IPS-NIHi7 (cell line): ENCODE data around the gene TTC23L.

Experiments
- DNase-seq: peaks from one replicate; pipeline ENCODE4 v3.0.0; 2012; ENCODE audit warnings: mixed read lengths; ENCODE audit errors: extremely low spot score

The TTC23L gene

DNA sequence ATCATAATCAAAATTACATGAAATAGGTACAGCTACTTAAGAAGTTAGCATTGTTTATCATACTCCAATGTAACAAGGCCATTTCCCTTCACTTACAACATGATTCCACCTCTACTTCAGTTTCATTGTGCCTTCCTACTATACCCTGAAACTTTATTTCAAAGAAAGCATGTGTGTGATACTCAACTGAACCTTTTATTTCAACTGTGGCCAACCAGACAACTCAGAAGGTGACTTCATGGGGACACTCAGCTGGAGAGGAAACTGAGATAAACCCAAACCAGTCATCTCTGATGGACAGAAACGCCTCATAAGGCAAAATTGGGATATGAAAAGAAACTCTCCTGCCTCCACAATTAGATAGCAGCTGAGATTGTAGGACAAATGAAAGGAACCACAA lies 5.9 kb upstream of the TTC23L start:
- DNase-seq = no peak

DNA sequence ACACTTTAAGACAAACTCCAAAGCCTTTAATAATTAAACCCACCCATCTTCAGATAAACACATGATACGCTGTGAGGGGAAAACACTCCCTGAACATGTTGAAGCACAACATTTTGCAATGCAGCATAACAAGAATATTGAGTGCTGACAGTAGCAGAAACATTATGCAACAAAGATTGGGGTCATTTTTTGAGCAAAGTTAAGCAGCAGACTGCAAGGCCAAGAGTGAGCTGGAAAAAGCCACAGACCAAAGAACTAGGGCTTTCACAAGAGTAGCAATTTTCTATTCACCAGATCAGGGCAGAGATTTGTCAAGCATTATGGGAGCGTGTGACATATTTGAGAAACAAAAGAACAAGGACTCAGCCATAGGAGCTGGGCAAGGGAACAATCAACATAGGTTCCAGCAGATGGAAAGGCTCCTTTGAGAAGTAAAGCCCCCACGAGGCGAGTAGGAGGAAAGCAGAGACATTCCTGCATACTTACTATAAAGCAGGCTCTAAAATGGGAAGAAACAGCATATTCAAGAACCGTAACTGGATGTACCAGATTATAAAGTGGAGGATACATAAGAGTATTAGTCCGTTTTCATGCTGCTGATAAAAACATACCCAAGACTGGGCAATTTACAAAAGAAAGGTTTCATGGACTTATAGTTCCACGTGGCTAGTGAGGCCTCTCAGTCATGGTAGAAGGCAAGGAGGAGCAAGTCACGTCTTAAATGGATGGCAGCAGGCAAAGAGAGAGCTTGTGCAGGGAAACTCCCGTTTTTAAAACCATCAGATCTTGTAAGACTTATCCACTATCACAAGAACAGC lies 4.8 kb upstream of the TTC23L start:
- no peak for DNase-seq

DNA sequence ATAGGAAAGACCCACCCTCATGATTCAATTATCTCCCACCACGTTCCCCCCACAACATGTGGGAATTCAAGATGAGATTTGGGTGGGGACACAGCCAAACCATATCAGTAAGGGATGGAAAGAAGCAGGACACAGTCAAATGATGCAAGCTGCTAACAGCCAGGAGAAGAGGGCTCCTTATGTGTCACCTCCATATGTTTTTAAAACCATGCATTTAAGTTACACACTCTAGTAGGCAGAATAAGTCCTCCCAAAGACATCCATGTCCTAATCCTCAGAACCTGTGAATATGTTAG lies 4.2 kb upstream of the TTC23L start:
- DNase-seq = no peak

DNA sequence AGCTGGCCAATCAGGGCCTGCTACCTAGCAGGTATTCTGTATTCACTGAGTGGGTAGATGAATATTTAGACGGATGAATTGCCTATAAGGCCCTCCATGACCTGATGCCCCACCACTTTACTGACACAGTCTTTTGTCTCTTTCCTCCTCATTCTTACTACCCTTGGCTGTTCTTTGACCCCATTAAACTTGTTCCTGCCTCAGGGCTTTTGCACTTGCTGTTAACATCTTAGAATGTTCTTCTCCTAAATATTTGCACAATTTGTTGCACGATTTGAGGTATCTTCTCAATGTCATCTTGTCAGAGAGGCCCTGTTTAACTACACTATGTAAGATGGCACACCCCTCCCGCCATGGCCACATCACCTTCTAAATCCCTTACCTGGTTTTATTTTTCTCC lies 3.3 kb upstream of the TTC23L start:
- no peak for DNase-seq

DNA sequence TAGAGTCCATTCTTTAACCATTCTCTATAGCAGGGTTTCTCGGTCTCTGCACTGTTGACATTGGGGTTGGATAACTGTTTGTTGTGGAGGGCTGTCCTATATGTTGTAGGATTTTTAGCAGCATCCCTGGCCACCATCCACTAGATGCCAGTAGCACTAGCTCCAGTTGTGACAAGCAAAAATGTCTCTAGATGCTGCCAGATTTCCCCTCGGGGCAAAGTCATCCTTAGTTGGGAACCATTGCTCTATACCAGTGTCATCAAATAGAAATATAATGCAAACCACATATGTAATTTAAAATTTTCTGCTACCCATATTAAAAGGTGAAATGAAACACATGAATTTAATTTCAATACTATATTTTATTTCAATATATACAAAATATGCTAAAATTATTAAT lies 2.9 kb downstream of the TTC23L start:
- no peak for DNase-seq

DNA sequence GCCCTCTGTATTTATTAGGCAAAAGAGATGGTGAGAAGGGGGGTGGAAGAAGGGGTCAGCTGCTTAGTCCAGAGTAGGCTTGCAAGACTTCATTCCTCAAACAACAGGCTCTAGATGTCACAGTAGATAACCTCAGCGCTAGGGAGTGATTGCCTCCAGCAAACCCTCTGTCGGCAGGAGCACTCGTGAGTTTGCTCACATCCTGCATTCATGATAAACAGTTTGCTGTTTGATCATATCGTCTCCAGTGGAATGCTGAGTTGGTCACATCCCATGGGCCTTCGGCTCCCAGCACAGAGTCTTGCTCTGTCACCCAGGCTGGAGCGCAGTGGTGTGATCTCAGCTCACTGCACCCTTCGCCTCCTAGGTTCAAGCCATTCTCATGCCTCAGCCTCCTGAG lies 3.6 kb downstream of the TTC23L start:
- no peak for DNase-seq

DNA sequence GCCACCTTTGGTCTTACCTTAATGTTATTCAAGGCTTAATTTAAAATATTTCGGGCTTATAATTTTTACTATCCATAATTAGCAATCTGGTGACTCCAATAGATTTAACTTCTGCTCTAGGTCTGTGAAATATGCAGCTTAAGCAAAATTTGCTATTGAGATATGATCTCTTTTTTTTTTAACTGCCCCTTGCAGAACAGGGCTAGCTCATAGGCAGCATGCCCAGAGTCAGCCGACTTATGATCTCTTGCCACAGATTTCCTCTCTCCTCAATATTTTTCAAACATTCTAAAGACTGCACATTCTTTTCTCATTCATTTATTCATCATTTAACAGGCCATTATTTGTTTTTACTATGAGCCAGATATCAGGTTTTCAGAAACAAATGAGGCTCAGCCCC lies 4.5 kb downstream of the TTC23L start:
- no peak for DNase-seq

DNA sequence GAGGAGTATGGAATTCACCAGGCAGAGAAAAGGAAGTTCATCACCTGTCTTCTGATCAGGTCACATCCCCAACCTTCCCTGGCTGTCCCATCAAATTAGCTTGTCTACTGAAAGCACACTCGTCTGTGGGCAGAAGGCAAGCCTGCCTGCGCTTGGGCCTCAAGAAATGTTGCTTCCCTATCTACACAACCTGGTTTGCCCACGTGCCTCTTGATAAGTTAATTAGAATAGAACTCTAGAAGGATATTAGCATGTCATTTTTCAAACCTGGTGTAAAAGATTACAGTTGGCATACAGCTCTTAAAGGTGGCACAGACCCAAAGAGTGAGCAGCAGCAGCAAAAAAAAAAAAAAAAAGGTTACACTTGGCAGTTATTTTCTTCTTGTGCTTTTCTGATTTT lies 5.1 kb downstream of the TTC23L start:
- no peak for DNase-seq

DNA sequence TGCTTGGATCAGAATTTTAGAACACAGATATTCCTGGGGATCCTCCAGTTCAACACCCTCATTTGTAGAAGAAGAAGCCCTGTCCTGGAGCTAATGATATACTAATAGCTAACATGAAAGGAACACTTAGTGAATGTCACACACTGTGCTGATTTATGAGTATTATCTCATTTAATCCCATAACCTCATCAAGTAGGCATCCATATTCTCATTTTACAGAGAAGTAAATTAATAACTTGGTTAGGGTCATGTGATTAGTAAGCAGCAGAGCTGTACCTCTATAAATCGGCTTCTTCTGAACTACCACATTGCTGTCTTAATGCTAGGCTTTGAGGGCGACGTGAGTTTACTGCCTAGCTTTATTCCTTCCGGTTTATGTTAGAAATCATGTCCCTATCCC lies 6.0 kb downstream of the TTC23L start:
- DNase-seq = no peak

DNA sequence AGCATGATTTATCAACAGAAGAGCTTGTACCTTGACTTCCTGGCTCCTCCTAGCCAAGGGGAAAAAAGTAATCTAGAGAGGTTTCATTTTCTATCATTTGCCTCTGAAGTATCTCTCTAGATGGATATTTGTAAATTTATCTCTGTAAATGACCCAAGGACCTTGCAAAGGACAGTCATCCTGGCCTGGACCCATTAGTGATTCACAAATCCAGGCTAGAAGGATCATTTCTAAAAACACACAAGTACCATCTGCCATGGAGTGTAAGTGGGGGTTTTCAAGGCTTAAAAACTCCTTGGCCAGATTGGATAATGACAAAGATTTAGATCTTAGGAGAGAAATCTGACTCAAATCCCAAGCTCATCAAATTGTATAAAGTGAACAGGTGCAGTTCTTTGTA lies 8.1 kb downstream of the TTC23L start:
- DNase-seq = no peak

DNA sequence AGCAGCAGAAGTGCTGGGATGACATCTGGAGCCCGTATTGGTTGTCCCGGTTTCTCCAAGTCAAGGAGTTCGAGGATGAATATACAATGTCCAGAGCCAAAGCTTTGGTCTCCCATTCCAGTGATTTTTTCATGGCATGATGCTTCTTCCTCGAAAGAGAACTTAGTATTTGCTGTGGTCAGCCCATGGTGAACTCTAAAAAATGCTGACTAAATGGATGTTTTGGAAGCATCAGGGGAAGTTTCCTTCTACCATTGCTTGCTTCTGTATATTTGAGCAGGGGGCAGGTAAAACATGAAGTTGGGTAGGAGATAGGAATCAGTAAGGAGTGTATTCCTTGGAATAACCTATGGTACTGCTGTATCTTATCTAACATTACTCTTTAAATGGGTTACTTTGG lies 8.6 kb downstream of the TTC23L start:
- DNase-seq = no peak

DNA sequence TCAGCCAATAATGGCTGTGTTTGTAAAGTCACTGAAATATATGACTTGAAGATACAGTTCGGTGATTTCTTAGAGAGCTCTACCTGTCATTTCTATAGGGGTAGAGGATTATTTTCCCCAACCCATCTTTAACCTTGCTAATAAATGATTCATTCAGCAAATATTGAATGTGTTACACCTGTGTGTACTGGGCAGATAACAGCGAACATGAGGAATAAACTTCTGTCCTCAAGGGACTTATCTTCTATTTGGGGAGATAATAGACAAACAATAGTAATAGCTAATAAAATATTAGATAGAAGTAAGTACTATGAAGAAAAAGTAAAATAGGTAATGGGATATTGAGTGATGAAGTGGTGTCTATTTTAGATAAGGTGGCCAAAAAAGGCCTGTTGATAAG lies 9.3 kb downstream of the TTC23L start:
- no peak for DNase-seq

DNA sequence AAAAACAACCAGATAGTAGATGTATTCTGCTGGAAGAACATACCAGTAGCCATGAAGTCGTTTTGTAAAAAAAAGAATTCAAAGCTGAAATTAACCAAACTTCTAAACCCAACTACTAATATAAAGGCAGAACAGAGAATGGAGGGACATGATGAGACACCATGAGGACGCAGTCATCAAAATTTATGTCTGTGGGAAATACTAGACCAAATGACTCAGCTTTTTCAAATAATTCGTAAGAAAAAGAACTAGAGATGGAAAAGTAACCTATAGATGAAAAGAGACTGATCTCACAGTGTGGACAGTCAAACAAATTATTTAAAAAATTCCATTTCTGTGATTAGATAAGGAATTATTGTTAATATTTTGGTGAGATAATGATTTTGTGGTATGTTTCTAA lies 10.3 kb downstream of the TTC23L start:
- DNase-seq = no peak

DNA sequence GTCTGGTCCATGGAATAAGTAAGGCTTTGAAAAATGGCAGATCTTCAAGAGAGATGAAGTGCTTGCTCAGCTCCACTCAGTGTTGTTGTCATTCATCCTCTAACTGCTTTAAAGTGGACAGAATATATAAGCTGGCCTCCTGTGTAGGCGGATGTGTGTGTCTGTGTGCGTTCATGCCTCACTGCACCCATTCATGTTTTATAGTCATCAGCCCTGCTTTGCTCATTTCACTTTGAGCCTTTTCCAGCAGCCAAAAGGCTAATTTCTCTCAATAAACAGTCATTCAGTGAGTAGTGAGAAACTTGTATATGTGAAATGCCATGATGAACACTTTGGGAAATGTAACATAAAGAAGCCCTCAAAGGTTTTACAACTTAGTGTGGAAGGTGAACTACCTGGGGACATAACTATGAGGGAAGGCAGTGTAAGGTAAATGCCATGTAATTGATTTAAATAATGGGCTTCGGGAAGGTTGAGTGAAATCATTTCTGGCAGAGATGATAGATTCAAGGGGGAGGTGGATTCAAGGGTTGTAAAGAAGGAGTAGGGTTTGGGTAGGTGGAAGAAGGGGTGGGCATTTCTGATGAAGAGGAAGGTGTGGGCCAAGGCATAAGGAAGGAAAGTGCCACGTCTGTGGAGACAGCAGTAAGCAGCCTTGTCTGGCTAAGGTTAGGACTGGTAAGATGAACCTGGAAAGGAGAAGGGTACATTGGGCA lies 15.7 kb downstream of the TTC23L start:
- DNase-seq = no peak

DNA sequence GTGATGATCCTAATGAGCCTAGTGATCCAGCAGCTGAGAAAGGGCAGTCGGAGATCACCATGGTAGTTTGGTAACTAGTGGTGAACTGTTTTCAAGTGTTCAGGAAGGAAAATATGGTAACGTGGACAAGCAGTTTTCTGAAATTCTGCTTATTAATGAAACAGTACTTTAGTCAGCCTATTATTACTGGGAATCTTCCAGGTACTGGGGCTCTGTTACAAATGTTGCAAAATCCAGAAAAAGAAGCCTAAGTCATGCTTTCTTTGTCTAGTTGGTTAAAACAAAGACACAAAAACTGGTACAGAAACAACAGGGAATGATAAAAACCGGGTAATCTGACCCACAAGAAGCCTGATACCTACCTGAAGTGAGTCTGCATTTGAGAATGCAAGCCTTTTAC lies 18.2 kb downstream of the TTC23L start:
- no peak for DNase-seq

DNA sequence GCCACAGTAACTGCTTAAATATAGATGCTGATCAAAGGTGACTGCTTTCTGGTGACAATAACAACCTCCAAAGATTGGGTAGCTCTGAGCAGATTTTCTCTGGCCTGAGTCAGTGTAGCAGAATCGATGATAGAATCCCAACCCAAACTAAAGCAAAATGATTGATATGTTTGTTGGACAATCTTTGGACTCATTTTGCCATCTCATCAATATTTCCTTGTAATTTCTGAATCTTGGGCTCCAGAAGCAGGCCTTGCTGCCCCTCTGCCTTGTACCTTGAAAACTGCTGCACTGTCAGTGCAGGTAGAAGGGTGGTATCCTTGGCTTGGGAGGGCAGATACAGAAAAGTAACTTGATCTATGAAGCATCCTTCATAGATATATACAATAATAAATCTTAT lies 18.9 kb downstream of the TTC23L start:
- DNase-seq = no peak

DNA sequence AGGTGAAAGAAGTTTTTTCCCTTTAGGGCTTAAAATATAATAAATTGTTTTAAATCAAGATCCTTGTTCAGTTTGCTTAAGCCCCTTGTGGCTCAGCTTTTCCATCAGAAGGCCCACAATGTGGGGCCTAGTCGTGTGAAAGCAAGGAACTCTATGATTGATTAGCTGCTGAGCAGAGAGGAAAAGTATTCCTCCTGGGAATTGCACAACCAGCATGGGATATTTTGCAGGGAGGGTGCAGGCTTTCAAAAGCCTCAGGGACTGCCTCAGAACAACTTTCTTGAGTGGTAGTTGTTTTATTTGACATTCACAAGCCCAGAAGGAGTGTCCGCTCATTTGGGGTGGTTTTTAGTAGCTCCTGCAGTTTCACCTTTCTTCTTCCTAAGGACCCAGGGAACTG lies 19.8 kb downstream of the TTC23L start:
- no peak for DNase-seq

DNA sequence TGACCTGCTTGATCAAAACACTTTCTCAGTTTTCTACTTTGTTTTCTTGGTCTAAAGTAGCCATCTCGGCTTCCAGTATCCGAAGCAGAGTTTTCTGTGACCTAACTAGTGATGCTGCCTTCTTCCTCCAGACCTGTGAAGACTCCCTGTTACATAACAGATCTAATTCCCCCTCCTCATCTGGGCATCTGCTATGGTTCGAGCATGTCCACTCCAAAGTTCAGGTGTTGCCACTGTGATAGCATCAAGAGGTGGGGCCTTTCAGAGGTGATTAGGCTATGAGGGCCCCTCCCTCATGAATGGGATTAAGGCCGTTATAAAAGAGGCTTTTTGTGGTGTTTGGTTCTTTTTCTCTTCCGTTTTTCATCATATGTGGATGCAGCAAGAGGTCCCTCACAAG lies 20.3 kb downstream of the TTC23L start:
- DNase-seq = no peak

DNA sequence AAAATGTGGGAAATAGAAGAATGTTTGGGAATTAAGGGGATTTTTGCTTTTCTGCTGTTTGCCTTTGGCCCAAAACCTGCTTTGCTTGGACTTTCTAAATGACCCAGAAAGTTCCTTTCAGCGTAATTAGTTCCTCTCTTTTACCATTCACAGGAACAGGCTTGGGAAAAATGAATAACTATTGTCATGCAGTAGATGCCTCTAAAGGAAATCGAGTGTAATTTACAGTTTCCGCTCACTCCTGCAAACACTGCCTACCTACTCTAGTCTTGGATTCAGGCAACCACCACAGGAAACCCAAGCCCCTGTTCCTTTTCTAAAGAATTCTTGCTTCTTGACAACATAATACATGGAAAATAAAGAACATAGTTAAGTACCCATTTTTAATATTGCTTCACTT lies 25.0 kb downstream of the TTC23L start:
- DNase-seq = peak; percentile 24

DNA sequence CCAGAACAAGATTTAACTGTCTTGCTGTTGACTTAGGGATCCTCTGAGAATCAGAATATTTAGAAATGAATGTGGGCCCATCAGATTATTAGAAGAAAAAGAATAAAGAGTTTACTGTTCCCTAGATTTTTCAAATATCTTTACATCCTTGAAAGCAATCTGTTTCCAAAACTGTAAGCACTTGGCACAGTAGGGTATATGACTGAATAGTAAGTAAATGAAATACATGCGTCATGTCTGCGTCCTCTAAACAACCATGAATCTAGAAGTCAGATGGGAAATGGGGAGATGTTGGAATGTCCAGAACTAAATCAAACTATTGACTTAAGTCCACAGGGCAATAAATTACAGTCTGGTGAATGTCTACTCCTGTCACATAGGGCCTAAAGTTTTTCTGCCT lies 26.1 kb downstream of the TTC23L start:
- DNase-seq = no peak

DNA sequence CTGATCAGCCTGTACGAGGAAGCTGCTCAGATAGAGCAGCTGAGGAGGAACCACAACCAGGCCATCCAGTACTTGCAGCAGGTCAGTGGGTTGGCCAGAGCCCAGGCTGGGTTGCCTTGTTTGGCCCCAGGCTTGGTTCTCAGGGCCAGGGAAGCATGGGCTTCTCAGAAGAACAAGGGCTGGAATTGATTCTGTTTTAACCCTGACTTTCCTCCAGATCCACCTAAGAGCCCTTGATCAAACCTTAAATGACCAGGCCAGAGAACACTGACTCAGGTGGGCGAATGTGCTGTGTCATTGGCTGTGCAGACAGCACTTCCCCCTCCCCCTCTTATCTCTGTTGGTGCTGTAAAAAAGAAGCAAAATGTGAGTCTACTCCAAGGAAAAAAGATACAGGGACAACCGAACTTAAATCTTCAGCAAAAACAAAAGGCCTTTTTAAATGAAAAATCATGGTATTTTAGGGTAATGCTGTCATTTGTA lies 28.1 kb downstream of the TTC23L start:
- DNase-seq = peak; percentile 31

DNA sequence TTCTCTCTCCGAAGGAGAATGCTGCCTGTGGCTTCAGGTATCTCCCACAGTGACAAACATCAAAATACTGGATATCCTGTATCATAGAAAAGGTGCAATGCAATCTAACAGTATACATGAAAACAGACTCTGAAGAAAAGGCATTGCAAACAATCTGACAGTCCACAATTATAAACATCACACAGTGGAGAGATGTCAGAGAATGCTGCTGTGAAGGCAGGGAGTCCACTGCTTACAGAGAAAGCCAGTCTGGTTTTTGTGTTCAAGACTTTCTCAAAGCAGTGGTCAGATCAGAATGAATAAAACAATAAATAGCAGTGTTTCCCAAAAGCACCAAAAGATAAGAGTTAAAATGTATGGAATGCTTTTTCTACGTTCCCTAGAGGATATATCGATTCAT lies 28.7 kb downstream of the TTC23L start:
- DNase-seq = no peak

DNA sequence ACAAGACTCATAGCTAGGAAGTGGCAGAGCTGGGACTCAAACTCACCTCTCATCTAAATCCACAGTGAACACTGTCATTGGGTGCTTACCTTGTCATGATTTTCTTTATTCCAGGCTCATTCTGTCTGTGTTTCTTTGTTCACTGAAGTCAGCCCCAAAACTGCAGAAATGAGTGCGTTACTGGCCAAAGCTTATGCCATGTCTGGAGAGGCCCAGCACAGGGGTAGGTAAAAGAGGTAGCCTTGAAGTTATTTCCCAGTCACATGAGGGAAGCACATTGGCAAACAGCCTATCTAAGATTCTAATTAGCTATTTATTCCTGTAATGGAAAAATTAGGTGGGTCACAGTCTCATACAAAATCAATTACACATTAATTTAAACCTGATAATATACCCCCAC lies 29.8 kb downstream of the TTC23L start:
- no peak for DNase-seq

DNA sequence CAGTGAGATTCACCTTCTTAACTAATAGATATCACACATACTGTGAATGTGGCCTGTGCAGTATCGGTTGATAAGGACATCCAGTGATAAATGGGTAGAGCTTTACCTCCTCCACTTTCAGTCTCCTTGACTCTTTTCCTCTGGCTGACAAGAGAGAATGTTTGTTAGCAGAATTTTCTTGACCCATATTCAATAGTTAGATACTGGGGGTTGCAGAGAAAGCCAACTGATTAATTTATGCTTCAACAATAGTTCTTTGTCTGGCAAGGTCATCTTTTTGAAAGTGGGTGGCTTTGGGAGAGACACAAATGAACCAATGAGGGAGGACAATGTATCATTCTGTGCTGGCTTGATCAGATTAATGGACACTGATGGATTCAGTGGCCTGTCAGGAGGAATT lies 30.3 kb downstream of the TTC23L start:
- no peak for DNase-seq
